Muscle layer of colon (tissue), 2 donors: Measurements from ENCODE around the gene SIGLEC1.

Experiments used
- H3K27ac ChIP-seq: one replicate; pipeline ENCODE4 v1.7.0; 2013; ENCODE audit warnings: low read depth, mild to moderate bottlenecking, low read length, moderate library complexity
- H3K27me3 ChIP-seq, 2 donors: one replicate each; pipeline ENCODE4 v1.7.0; 2013; ENCODE audit warnings: low read length in 2 of 2, mild to moderate bottlenecking in 2 of 2; ENCODE audit not compliant: insufficient read depth in 2 of 2, control insufficient read depth in 1 of 2
- H3K36me3 ChIP-seq: one replicate; pipeline ENCODE4 v1.7.0; 2013; ENCODE audit warnings: mild to moderate bottlenecking, low read length; ENCODE audit not compliant: insufficient read depth
- H3K4me1 ChIP-seq: one replicate; pipeline ENCODE4 v1.7.0; 2013; ENCODE audit warnings: mild to moderate bottlenecking, low read length; ENCODE audit not compliant: insufficient read depth
- H3K4me3 ChIP-seq, 2 donors: one replicate each; pipeline ENCODE4 v1.7.0; 2013; ENCODE audit warnings: low read length in 2 of 2, low read depth in 1 of 2, mild to moderate bottlenecking in 1 of 2, moderate library complexity in 1 of 2
- H3K9ac ChIP-seq: one replicate; pipeline ENCODE4 v1.7.0; 2013; ENCODE audit warnings: low read length
- H3K9me3 ChIP-seq: one replicate; pipeline ENCODE4 v1.7.0; 2013; ENCODE audit warnings: mild to moderate bottlenecking, low read length
- donor health status: abdominal sarcoma.
- donor health status: Adenocarcinoma of cecum.

Gene SIGLEC1

DNA sequence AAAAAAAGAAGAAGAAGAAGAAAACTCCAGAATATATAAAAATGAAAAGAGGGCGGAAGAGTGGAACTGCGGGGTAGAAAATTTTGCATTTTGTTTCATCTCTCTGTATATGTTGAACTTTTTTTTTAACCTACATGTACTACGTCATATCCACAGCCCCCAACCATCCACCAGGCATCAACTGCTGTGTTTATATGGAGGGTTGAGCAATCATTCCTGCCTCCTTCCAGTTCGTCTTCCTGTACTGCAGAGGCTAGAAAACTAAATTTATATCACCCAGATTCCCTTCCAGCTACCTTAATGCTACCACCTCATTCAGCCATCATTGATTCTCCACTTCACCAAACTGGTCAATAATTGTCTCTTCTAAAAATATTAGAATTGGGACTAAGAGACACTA, 9.5 kb upstream of the SIGLEC1 start:
- Histone ChIP-seq H3K27ac (no peak overlapping the region), H3K36me3 (no peaks in the 10 kb centered on the region), H3K9me3 (no peaks in the 10 kb centered on the region), H3K4me3 (no peak overlapping the region), H3K4me1 (no peaks in the 10 kb centered on the region), H3K27me3 (no peaks in the 10 kb centered on the region), H3K9ac (no peak overlapping the region)

DNA sequence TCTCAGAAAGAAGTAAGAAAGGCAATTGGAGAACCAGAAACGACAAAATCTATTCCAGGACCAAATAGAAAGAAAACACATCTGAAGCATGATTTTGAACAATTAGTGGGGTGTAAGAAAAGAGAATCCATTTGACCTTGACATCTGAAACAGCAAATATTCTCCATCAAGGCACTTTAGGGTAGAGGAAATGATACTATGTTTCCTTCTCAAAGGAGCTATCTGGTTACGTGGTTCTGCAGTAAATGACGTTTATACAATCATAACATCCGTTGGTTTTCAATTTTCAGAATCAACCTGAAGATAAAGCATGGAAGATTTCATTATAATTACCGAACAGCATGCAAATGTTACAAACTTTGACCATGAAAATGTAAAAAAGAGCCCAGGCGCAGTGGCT, 8.2 kb upstream of the SIGLEC1 start:
- no peaks in the 10 kb centered on the region for H3K36me3 ChIP-seq
- no peak overlapping the region for H3K27ac ChIP-seq
- no peaks in the 10 kb centered on the region for H3K4me1 ChIP-seq
- no peaks in the 10 kb centered on the region for H3K9me3 ChIP-seq
- H3K27me3 ChIP-seq: no peaks in the 10 kb centered on the region
- H3K4me3 ChIP-seq: no peak overlapping the region
- no peak overlapping the region for H3K9ac ChIP-seq

DNA sequence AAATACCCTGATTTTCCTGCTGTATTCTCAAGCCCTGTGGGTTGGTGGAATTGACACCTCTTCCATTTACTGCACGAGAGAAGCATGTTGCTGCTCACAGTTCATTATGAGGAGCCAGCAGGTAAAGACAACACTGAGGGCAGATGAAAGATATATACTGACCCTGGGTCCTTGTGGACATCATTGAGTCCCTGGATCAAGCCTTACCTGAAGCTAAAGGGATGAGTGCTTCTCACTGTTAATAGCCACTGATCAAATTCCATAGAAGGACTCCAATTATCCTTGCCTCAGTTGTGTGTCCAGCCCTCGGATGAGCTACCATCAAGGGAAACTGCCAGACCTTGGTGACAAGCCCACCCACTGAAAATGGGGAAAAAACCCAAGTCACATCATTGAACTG, 7.7 kb upstream of the SIGLEC1 start:
- no peaks in the 10 kb centered on the region for H3K27me3 ChIP-seq
- no peaks in the 10 kb centered on the region for H3K4me1 ChIP-seq
- H3K4me3 ChIP-seq: no peak overlapping the region
- H3K36me3 ChIP-seq: no peaks in the 10 kb centered on the region
- no peak overlapping the region for H3K27ac ChIP-seq
- no peaks in the 10 kb centered on the region for H3K9me3 ChIP-seq
- no peak overlapping the region for H3K9ac ChIP-seq

DNA sequence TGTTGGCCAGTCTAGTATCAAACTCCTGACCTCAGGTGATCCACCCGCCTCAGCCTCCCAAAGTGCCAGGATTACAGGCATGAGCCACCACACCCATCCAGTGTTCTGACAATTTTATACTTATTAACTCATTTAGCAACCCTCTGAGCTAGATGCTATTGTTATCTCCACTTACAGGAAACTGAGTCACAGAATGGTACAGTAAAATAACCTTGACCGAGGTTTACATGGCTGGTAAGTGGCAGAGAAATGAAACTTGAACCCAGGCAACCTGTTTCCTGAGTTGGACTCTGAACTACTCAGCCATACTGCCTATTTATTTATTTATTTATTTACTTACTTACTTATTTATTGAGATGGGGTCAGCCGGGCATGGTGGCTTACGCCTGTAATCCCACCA, 6.6 kb upstream of the SIGLEC1 start:
- Histone ChIP-seq H3K9me3 (no peaks in the 10 kb centered on the region), H3K4me3 (no peak overlapping the region), H3K36me3 (no peaks in the 10 kb centered on the region), H3K9ac (no peak overlapping the region), H3K4me1 (no peaks in the 10 kb centered on the region), H3K27me3 (no peaks in the 10 kb centered on the region), H3K27ac (no peak overlapping the region)

DNA sequence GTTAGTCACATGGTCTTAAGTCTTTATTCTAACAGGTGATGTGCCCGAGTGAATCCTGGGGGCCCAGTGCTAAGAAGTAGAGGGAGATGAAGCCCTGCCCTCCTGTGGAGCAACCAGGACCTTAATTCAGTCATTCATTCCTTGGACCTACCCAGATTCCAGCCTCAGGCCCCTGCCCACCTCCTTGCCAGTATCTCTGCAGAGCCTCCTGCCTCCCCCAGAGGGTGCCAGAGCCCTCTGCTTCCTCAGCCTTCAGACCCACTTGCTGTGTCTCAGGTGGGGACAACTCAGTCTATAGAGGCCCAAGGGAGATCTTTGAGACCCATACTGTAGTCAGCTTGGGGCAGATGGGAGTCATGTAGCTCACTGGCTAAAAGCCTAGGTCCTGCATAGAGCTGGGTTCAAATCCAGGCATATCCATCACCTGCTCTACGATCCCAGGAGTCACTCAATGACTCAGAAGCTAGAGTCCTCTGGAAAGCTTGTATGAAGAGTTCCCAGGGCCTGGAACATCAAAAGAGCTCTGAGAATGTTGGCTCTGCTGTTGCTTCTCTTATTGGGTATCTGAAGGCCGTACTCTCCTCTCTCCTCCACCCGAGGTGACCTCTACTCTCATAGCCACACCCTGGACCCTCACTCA, 3.9 kb upstream of the SIGLEC1 start:
- no peak overlapping the region for H3K4me3 ChIP-seq

DNA sequence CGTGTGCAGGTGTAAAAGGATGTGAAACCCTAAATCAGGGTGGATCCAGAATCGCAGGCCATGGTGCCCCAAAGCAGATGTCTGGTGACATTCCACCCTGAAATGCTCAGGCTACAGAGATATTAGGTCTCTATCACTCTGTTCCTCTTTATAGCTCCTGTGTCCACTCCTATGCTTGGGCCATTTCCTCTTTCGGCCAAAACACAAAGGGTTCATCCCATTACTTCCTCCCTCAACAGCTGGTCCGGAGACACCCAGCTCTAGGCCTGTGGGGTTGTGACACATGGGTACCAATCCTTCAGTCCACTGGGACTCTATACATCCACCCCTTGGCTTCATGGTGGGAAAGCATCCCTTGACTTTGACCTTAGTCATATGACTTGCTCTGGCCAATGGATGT, 1.7 kb upstream of the SIGLEC1 start:
- no peak overlapping the region for H3K27ac ChIP-seq
- H3K36me3 ChIP-seq: no peaks in the 10 kb centered on the region
- H3K27me3 ChIP-seq: no peaks in the 10 kb centered on the region
- H3K4me1 ChIP-seq: peaks cover 11% of the 10 kb centered on the region
- H3K9me3 ChIP-seq: no peaks in the 10 kb centered on the region
- H3K4me3 ChIP-seq: no peak overlapping the region
- H3K9ac ChIP-seq: no peak overlapping the region

More for the DNA sequence above, 3.9 kb upstream of the SIGLEC1 start:
- Histone ChIP-seq H3K27ac (no peak overlapping the region), H3K36me3 (no peaks in the 10 kb centered on the region), H3K4me1 (no peaks in the 10 kb centered on the region), H3K9me3 (no peaks in the 10 kb centered on the region), H3K27me3 (no peaks in the 10 kb centered on the region), H3K9ac (no peak overlapping the region)

DNA sequence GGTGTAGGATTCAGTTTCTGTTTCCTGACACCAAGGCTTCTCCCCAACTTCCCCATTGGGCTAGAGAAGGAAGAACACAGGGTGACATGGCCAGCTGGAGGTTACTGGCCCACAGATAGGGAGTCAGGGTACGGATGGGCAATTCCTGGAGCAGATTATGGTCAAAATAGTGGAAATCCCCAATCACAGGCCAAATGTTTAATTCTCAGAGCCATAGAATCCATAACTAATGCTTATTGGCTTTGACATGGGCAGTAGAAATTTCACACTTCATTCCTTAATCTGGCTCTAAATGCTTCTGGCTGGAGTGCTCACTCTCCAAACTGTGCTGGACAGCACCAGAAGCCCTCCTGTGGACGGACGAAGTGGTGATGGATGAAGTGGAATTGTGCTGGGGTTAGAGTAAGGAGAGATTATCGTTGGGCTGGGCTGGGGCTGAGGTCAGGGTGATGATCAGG, 887 bp downstream of the SIGLEC1 start:
- H3K4me1 ChIP-seq: peaks cover 11% of the 10 kb centered on the region
- H3K36me3 ChIP-seq: no peaks in the 10 kb centered on the region
- H3K9me3 ChIP-seq: no peaks in the 10 kb centered on the region
- H3K4me3 ChIP-seq: no peak overlapping the region
- no peaks in the 10 kb centered on the region for H3K27me3 ChIP-seq
- no peak overlapping the region for H3K9ac ChIP-seq
- H3K27ac ChIP-seq: no peak overlapping the region

DNA sequence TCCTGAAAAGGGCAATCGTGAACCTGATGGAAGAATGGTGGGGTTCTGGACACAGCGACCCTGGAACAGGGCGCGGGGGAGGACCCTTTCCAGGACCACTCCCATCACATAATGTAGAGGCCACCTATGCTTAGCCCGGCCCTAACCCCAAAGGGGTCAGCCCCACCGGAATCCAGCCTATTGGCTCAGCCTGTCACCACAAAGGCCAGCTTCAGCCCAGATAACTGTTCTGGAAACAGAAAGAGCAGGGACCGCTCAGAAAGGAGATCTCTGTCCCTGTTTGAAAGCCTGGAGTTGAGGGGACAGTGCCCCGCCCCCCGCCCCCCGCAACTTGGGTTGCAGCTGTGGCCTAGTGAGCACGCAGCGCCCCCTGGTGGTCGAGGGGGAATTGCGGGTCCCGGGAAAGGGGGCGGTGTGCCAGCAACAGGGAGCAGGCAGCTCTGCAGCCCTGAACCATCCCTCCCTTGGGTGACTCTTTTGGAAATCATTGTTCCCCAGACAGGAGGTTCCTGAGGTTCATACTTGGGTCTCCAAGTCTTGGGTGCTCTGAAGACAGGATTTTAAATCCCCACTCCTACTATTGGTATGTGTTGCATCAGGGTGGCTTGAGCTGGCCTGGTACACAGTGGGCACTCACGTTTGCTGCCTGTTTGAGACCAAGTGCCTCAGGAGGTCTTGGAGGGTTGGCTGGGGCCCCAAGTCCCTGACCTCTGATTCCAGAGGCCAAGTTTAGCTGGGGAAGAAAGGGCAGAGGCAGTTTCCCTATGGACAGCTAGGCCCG, 1.5 kb downstream of the SIGLEC1 start:
- Histone ChIP-seq H3K27me3 (no peaks in the 10 kb centered on the region), H3K9me3 (no peaks in the 10 kb centered on the region), H3K36me3 (no peaks in the 10 kb centered on the region), H3K9ac (no peak overlapping the region), H3K4me1 (peaks cover 11% of the 10 kb centered on the region), H3K4me3 (peak overlapping the region in 1 of 2 donors; percentile 0), H3K27ac (no peak overlapping the region)

DNA sequence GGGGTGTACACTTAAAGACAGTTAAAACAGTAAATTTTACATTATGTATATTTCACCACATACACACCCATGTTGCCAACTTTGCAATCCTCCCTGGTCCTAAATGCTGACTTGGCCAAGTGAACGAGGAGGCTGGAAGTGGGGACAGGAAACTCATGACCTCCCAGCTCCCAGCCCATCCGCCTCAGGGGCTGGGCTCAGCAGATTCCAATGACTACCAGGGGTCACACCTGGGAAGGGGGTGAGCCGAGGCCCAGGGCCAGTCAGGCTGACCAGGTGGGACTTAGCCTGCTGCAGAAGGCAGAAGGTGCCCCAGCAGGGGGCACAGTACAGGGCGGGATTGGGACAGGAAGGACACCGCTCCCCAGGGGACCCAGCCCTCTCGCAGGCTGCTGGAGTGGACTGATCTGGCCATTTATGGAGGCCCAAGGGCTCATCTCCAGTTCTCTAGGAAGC, 2.4 kb downstream of the SIGLEC1 start:
- H3K4me1 ChIP-seq: peaks cover 11% of the 10 kb centered on the region
- no peaks in the 10 kb centered on the region for H3K27me3 ChIP-seq
- no peaks in the 10 kb centered on the region for H3K9me3 ChIP-seq
- H3K9ac ChIP-seq: no peak overlapping the region
- peak overlapping the region in 1 of 2 donors; percentile 0 for H3K4me3 ChIP-seq
- H3K36me3 ChIP-seq: no peaks in the 10 kb centered on the region
- no peak overlapping the region for H3K27ac ChIP-seq

DNA sequence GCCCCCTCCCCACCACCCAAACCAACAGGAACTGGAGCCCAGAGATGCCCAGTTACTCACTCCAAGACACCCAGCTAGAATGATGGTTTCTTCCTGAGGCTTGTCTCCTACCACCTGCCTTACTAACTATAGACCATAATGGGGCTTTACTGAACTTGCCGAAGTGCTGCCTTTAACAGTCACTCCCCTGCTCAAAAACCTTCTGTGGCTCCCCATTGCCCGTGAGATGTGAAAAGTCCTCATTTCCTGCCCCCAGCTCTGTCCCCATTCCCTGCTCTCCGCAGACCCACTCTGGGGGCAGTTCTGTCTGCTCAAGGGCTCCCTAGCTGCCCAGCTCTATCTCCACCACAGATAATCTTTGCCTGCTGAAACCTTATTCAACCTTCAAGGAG, 4.9 kb downstream of the SIGLEC1 start:
- Histone ChIP-seq H3K27ac (no peak overlapping the region), H3K4me1 (peaks cover 11% of the 10 kb centered on the region), H3K9ac (no peak overlapping the region), H3K27me3 (no peaks in the 10 kb centered on the region), H3K36me3 (no peaks in the 10 kb centered on the region), H3K9me3 (no peaks in the 10 kb centered on the region), H3K4me3 (no peak overlapping the region)

DNA sequence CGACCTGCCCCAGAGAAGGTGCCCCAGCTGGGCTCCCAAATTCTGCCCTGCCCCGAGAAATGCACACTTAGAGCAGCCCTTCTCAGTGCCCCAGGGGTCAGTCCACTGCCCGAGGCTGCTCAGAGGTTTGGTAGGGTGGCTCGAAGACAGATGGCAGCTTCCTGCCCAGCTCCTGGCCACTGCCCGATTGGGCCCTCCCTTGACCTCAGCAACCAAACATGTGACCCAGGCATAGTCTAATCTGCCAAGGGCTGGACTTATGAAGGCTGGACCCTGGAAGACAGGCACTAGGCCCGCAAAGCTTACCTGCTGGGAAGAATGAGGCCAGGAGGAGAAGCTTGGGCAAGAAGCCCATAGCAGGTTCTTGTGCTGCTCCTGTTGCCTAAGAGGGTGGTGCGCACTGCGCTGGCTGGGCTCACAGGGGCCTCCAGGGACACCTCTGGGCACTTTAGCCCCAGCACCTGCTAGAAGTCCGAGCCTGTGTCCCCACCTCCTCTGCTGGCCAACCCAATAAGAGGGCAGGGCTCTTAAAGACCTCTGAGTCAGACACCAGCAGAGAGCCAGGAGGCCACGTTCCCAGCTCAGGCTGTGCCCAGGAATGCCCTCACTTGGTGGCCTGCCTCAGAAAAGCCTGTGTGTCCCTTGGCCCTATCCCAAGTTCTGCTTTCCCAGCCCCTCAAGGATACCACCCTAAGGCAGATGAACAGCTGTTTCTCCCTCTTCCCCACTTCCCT, 5.5 kb downstream of the SIGLEC1 start:
- Histone ChIP-seq H3K4me1 (peaks cover 11% of the 10 kb centered on the region), H3K9me3 (no peaks in the 10 kb centered on the region), H3K27me3 (no peaks in the 10 kb centered on the region), H3K4me3 (no peak overlapping the region), H3K27ac (no peak overlapping the region), H3K9ac (no peak overlapping the region), H3K36me3 (no peaks in the 10 kb centered on the region)
